H1 (cell line): ENCODE measurements around the gene COQ10B. TPM values are rescaled to one million over a fixed set of nuclear protein-coding genes. Genes with fewer than 3 reads are reported as not detected.

Source experiments
- CTCF ChIA-PET: fragments of 300-600 bp; sonication (Branson Sonifier 250); formaldehyde crosslinking; loops from one replicate; lab custom pipeline; 2021; ENCODE audit not compliant: partially characterized antibody; lab: Charles Lee
- POLR2A ChIA-PET: fragments of 300-600 bp; sonication (Branson Sonifier 250); formaldehyde crosslinking; loops from one replicate; lab custom pipeline; 2021; ENCODE audit warnings: inconsistent platforms; ENCODE audit not compliant: partially characterized antibody; lab: Charles Lee
- DNase-seq, 2 experiments: peaks; one replicate each; pipeline versions ENCODE4 v3.0.0 to v3.0.0-alpha.2; 2010 to 2022; ENCODE audit warnings: low spot score in 2 of 2, low read depth in 1 of 2, mixed read lengths in 1 of 2
- FAIRE-seq: peaks from 2 replicates; lab custom pipeline; 2011; peaks lifted over from hg19 to GRCh38; lab: Jason Lieb, UNC
- H2AFZ ChIP-seq: 2 replicates; pipeline ENCODE4 v1.8.1; 2012; ENCODE audit warnings: low read length, inconsistent platforms
- H2AK5ac ChIP-seq: 2 replicates; pipeline ENCODE4 v1.6.1; 2013; ENCODE audit warnings: low read depth, low read length
- H2BK120ac ChIP-seq: replicated peaks from 2 replicates; pipeline ENCODE3; 2013; ENCODE audit warnings: low read depth, low read length, inconsistent platforms
- H2BK12ac ChIP-seq: 2 replicates; pipeline ENCODE4 v1.6.1; 2013; ENCODE audit warnings: low read depth, low read length
- H2BK15ac ChIP-seq: 2 replicates; pipeline ENCODE4 v1.6.1; 2013; ENCODE audit warnings: low read length
- H2BK20ac ChIP-seq: 2 replicates; pipeline ENCODE4 v1.6.1; 2013; ENCODE audit warnings: low read length
- H2BK5ac ChIP-seq: 2 replicates; pipeline ENCODE4 v1.6.1; 2013; ENCODE audit warnings: low read depth, low read length
- H3K14ac ChIP-seq: 2 replicates; pipeline ENCODE4 v1.6.1; 2013; ENCODE audit warnings: inconsistent platforms; ENCODE audit not compliant: insufficient read length
- H3K18ac ChIP-seq: 2 replicates; pipeline ENCODE4 v1.6.1; 2013; ENCODE audit warnings: low read length; ENCODE audit errors: extremely low read depth
- H3K23ac ChIP-seq: 2 replicates; pipeline ENCODE4 v1.6.1; 2013; ENCODE audit warnings: inconsistent platforms; ENCODE audit not compliant: insufficient read length
- H3K23me2 ChIP-seq: 2 replicates; pipeline ENCODE4 v1.6.1; 2013; ENCODE audit warnings: low read depth, low read length
- H3K27ac ChIP-seq: 2 replicates; pipeline ENCODE4 v1.6.1; 2011; ENCODE audit warnings: low read depth, low read length, inconsistent platforms
- H3K27me3 ChIP-seq, 4 experiments: replicated peaks in 1 of 4; 1 replicate in 1 of 4; 2 replicates in 3 of 4; pipeline versions ENCODE4 v1.6.1 to v1.8.1; 2011 to 2013; ENCODE audit warnings: low read length in 3 of 4, mild to moderate bottlenecking in 3 of 4, inconsistent platforms in 2 of 4, mixed read lengths in 2 of 4, moderate library complexity in 1 of 4; ENCODE audit not compliant: control insufficient read depth in 3 of 4, insufficient read depth in 3 of 4; ENCODE audit errors: extremely low read depth in 1 of 4
- H3K36me3 ChIP-seq, 4 experiments: 2 replicates each; pipeline versions ENCODE4 v1.6.1 to v1.8.1; 2011 to 2013; ENCODE audit warnings: mild to moderate bottlenecking in 4 of 4, low read length in 3 of 4, moderate library complexity in 2 of 4, control low read depth in 1 of 4, inconsistent platforms in 1 of 4; ENCODE audit not compliant: insufficient read depth in 4 of 4, control insufficient read depth in 2 of 4
- H3K4ac ChIP-seq: replicated peaks from 2 replicates; pipeline ENCODE3; 2013; ENCODE audit warnings: low read length, low read depth, mixed read lengths, inconsistent platforms; ENCODE audit not compliant: insufficient read length
- H3K4me1 ChIP-seq, 4 experiments: replicated peaks in 1 of 4; 1 replicate in 1 of 4; 2 replicates in 3 of 4; pipeline versions ENCODE4 v1.6.1 to v1.8.1; 2011 to 2013; ENCODE audit warnings: low read length in 3 of 4, inconsistent platforms in 2 of 4, mixed read lengths in 1 of 4; ENCODE audit not compliant: insufficient read depth in 4 of 4, control insufficient read depth in 3 of 4
- H3K4me2 ChIP-seq, 2 experiments: 2 replicates each; pipeline versions ENCODE4 v1.6.1 to v1.8.1; 2011 to 2013; ENCODE audit warnings: low read depth in 2 of 2, low read length in 2 of 2, control low read depth in 1 of 2, inconsistent platforms in 1 of 2, mild to moderate bottlenecking in 1 of 2; ENCODE audit not compliant: insufficient read depth in 1 of 2
- H3K4me3 ChIP-seq, 4 experiments: fragments of 200-600, 300-600 bp in 1 of 4; sonication (generic), shearing (Covaris generic), sonication (Bioruptor Twin) in 1 of 4; 2 replicates each; pipeline versions ENCODE4 v1.5.1 to v1.8.1; 2011 to 2016; ENCODE audit warnings: low read length in 4 of 4, low read depth in 3 of 4, control low read depth in 2 of 4, inconsistent platforms in 2 of 4, mild to moderate bottlenecking in 2 of 4, mixed read lengths in 1 of 4, moderate library complexity in 1 of 4; ENCODE audit not compliant: insufficient read depth in 2 of 4; ENCODE audit errors: extremely low read depth in 1 of 4
- H3K56ac ChIP-seq: replicated peaks from 2 replicates; pipeline ENCODE3; 2013; ENCODE audit warnings: low read depth, mild to moderate bottlenecking, mixed read lengths, low read length, inconsistent platforms; ENCODE audit not compliant: insufficient read length
- H3K79me1 ChIP-seq: 2 replicates; pipeline ENCODE4 v1.6.1; 2013; ENCODE audit warnings: low read depth, low read length, control low read depth
- H3K79me2 ChIP-seq, 2 experiments: 2 replicates each; pipeline versions ENCODE4 v1.6.1 to v1.8.1; 2012 to 2013; ENCODE audit warnings: low read length in 2 of 2, mild to moderate bottlenecking in 2 of 2, inconsistent platforms in 1 of 2; ENCODE audit not compliant: insufficient read depth in 2 of 2, control insufficient read depth in 1 of 2
- H3K9ac ChIP-seq, 4 experiments: replicated peaks in 1 of 4; 1 replicate in 1 of 4; 2 replicates in 3 of 4; pipeline versions ENCODE4 v1.6.1 to v1.8.1; 2011 to 2013; ENCODE audit warnings: low read depth in 3 of 4, low read length in 3 of 4, control low read depth in 2 of 4, mild to moderate bottlenecking in 2 of 4, moderate library complexity in 2 of 4, inconsistent platforms in 1 of 4; ENCODE audit errors: extremely low read depth in 1 of 4
- H3K9me3 ChIP-seq, 2 experiments: 2 replicates each; pipeline versions ENCODE4 v1.6.1 to v1.8.1; 2012 to 2013; ENCODE audit warnings: mild to moderate bottlenecking in 2 of 2, moderate library complexity in 2 of 2, control low read depth in 1 of 2, inconsistent platforms in 1 of 2, low read depth in 1 of 2, low read length in 1 of 2, mixed read lengths in 1 of 2; ENCODE audit not compliant: insufficient read depth in 2 of 2
- H4K20me1 ChIP-seq, 2 experiments: replicated peaks in 1 of 2; 2 replicates each; pipeline versions ENCODE3 to v1.8.1; 2011 to 2013; ENCODE audit warnings: inconsistent platforms in 2 of 2, low read length in 2 of 2, mild to moderate bottlenecking in 1 of 2; ENCODE audit not compliant: insufficient read depth in 2 of 2, control insufficient read depth in 1 of 2
- H4K5ac ChIP-seq: 2 replicates; pipeline ENCODE4 v1.6.1; 2013; ENCODE audit warnings: low read length, low read depth, mixed read lengths, inconsistent platforms; ENCODE audit not compliant: insufficient read length
- H4K8ac ChIP-seq: 2 replicates; pipeline ENCODE4 v1.8.0; 2013; ENCODE audit warnings: mild to moderate bottlenecking, moderate library complexity, low read length, inconsistent platforms; ENCODE audit not compliant: insufficient read depth; ENCODE audit errors: extremely low read depth
- H4K91ac ChIP-seq: replicated peaks from 2 replicates; pipeline ENCODE3; 2013; ENCODE audit warnings: low read length, mixed read lengths, inconsistent platforms; ENCODE audit not compliant: insufficient read length
- EP300 ChIP-seq, 2 experiments: IDR thresholded peaks; 1 replicate in 1 of 2; 2 replicates in 1 of 2; pipeline ENCODE4 v1.6.1; 2011 to 2012; ENCODE audit warnings: low read depth in 2 of 2, low read length in 2 of 2, mild to moderate bottlenecking in 2 of 2, borderline replicate concordance in 1 of 2, inconsistent platforms in 1 of 2, moderate library complexity in 1 of 2
- SUZ12 ChIP-seq: fragments of 200-600 bp; sonication (generic); IDR thresholded peaks from 2 replicates; pipeline ENCODE4 v1.6.1; 2012; ENCODE audit warnings: mild to moderate bottlenecking, inconsistent platforms, low read length, moderate library complexity, mixed read lengths
- WGBS, 2 experiments: shearing (Covaris generic) in 1 of 2; methylation state at CpG; one replicate each; pipeline versions ENCODE4 v1.1.6 to v1.1.7; 2013 to 2015; ENCODE audit warnings: low lambda C conversion rate in 2 of 2, mixed read lengths in 2 of 2, inconsistent platforms in 1 of 2, low coverage in 1 of 2, missing lambda C conversion rate in 1 of 2; ENCODE audit not compliant: insufficient replicate concordance in 2 of 2, insufficient coverage in 1 of 2, insufficient read length in 1 of 2; ENCODE audit errors: extremely low coverage in 1 of 2, missing lambda C conversion rate in 1 of 2; 5-methylcytosine and 5-hydroxymethylcytosine counted together
- polyA plus RNA-seq, 7 experiments: library from polyadenylated mRNA; depleted of rRNA in 3 of 7; stranded (reverse) in 5 of 7; unstranded in 2 of 7; fragments of >200 nt in 5 of 7; fragments of 200-250 nt in 2 of 7; gene quantifications; 1 replicate in 5 of 7; 2 replicates in 1 of 7; 4 replicates in 1 of 7; pipeline versions ENCODE4 v1.2.1 to v1.2.3, GENCODE V29; 2011 to 2013; ENCODE audit warnings: missing spikeins in 2 of 7, mixed read lengths in 2 of 7
- total RNA-seq: library from RNA; stranded (reverse); fragmentation: NEBNext Ultra II Directional; extraction: Animal tissue kit (Norgen Biotek cat#: 25700); gene quantifications from 2 replicates; pipeline ENCODE4 v1.2.1, GENCODE V29; 2021

Gene COQ10B
- total and polyA plus RNA-seq, 2 of the 8 experiments (the other 6 are each of a cell fraction or from before 2014, with no cell fraction given), result 1.9 to 17.3 TPM

GRCh38 chr2:197442857-197443256 lies 10.5 kb upstream of the COQ10B start:
- Histone ChIP-seq H3K4me1 (no peaks in the 10 kb centered on the region), H3K79me1 (no peaks in the 10 kb centered on the region; the same call in 1 of the 2 replicates), H2AFZ (no peak overlapping the region), H3K18ac (no peak overlapping the region), H2BK15ac (no peak overlapping the region), H4K5ac (no peak overlapping the region), H3K9ac (no peak overlapping the region), H2BK120ac (no peak overlapping the region), H2BK20ac (no peak overlapping the region), H4K20me1 (no peaks in the 10 kb centered on the region), H3K23me2 (no peaks in the 10 kb centered on the region; the same call in 1 of the 2 replicates), H3K79me2 (no peaks in the 10 kb centered on the region), H4K91ac (no peak overlapping the region), H4K8ac (no peak overlapping the region), H3K4ac (no peak overlapping the region), H3K4me3 (no peak overlapping the region), H3K36me3 (no peaks in the 10 kb centered on the region), H2BK5ac (no peak overlapping the region), H3K56ac (no peak overlapping the region), H3K27me3 (no peaks in the 10 kb centered on the region), H3K4me2 (no peak overlapping the region), H2AK5ac (no peak overlapping the region), H3K27ac (no peak overlapping the region), H3K9me3 (no peaks in the 10 kb centered on the region), H3K14ac (no peak overlapping the region), H3K23ac (no peak overlapping the region), H2BK12ac (no peak overlapping the region)
- CTCF ChIA-PET, result interaction anchor here (0.9 kb wide), 2 partner anchors 9 to 64 kb away, joined by 3 read pairs; no protein-coding TSS in a partner anchor
- TF ChIP-seq SUZ12 (no peak), EP300 (IDR thresholded peaks at IDR 0.05; ENCODE audit: borderline replicate concordance in 1 of 2, low read depth in 2 of 2, low read length in 2 of 2) (no peak)
- DNase-seq (no peak), FAIRE-seq (no peak)
- 77% methylated on average over 5 of the region's 5 CpGs; no CpG with 5 or more reads in 1 of the 2 experiments for WGBS, 2 experiments
- POLR2A ChIA-PET, result interaction anchor here (0.6 to 1.5 kb wide), 2 partner anchors 20 to 57 kb away, joined by 3 to 5 read pairs; partner anchors contain the start of genes HSPD1 and HSPE1
